ENCODE data around the gene CYP11A1. TPM values are rescaled to one million over a fixed set of nuclear protein-coding genes. Genes with fewer than 3 reads are reported as not detected.

CYP11A1 gene
- total and polyA plus RNA-seq, 10 of the 15 experiments (the other 5 are each of a cell fraction or from before 2014, with no cell fraction given) = 0.11 to 1.2 (median 0.23) TPM; not detected in 5

GRCh38 chr15:74400313-74400860, 32.9 kb upstream of the CYP11A1 start:
- ChIA-PET POLR2A (interaction anchor here (1.4 to 15.4 kb wide), 4 partner anchors 17 to 61 kb away, joined by 3 to 325 read pairs (median 160); partner anchors contain the start of genes SEMA7A and UBL7), RAD21 (ENCODE audit: unreplicated experiment) (interaction anchor here (1.2 to 20.3 kb wide), 6 partner anchors 12 to 377 kb away, joined by 4 to 496 read pairs (median 13); partner anchors contain the start of gene SEMA7A)
- H3K27me3 ChIP-seq (replicated peaks in 1 of 2; ENCODE audit: control insufficient read depth in 2 of 2, insufficient read depth in 2 of 2, low read length in 1 of 2) = no peaks in the 10 kb centered on the region

More at GRCh38 chr15:74400313-74400860, 32.9 kb upstream of the CYP11A1 start:
- Histone ChIP-seq H3K4me3 (peak overlapping the region; percentile 59), H3K9ac (ENCODE audit: control insufficient read depth, insufficient read depth, low read length) (peak overlapping the region; percentile 85), H3K79me2 (ENCODE audit: control insufficient read depth, insufficient read depth, low read length) (peaks cover 62% of the 10 kb centered on the region), H3K4me2 (ENCODE audit: control insufficient read depth, insufficient read depth) (peak overlapping the region; percentile 100), H2AFZ (ENCODE audit: control insufficient read depth, low read depth, low read length) (no peak overlapping the region), H3K9me3 (replicated peaks; ENCODE audit: control insufficient read depth, insufficient read depth, low read length) (no peaks in the 10 kb centered on the region), H3K27ac (ENCODE audit: control insufficient read depth, insufficient read depth) (peak overlapping the region; percentile 100), H3K4me1 (ENCODE audit: control insufficient read depth, insufficient read depth, low read length) (peaks cover 90% of the 10 kb centered on the region), H4K20me1 (ENCODE audit: control insufficient read depth, insufficient read depth) (no peaks in the 10 kb centered on the region), H3K36me3 (ENCODE audit: control insufficient read depth in 2 of 2, insufficient read depth in 2 of 2, low read length in 1 of 2) (no peaks in the 10 kb centered on the region)
- ChIA-PET SMC1A (ENCODE audit: uncharacterized antibody, unreplicated experiment) (interaction anchor here (1.2 to 12.5 kb wide), 8 partner anchors 11 to 386 kb away, joined by 5 to 336 read pairs (median 8); partner anchors contain the start of gene SEMA7A), CTCF (interaction anchor here (0.9 to 15.7 kb wide), 5 partner anchors 17 to 34 kb away, joined by 3 to 226 read pairs (median 6); no protein-coding TSS in a partner anchor)
- FAIRE-seq (no peak), ATAC-seq (no peak), DNase-seq (ENCODE audit: low read depth, low spot score) (no peak)
- no TSS peak for BruUV-seq (replicated peaks)
- 1% methylated on average over 10 of the region's 10 CpGs for whole genome bisulfite sequencing (ENCODE audit: insufficient coverage, insufficient replicate concordance, low lambda C conversion rate, missing lambda C conversion rate)
- intact Hi-C loops (cut with micrococcal nuclease; ENCODE audit: unreplicated experiment) (no loop called here), in situ Hi-C loops (cut with MboI) (no loop called here)
- no peak for TF ChIP-seq ZNF217 (IDR thresholded peaks at IDR 0.05)
- no peak for TF ChIP-seq RAD51 (IDR thresholded peaks at IDR 0.05)
- peak; percentile 35; the same call in 1 of the 2 replicates for TF ChIP-seq SMAD5 (IDR thresholded peaks at IDR 0.05; ENCODE audit: low read depth)
- peak; percentile 16 for TF ChIP-seq SMAD1 (IDR thresholded peaks at IDR 0.05; ENCODE audit: low read depth, partially characterized antibody)
- TF ChIP-seq LARP7 (IDR thresholded peaks at IDR 0.05) = 0 out of 2 replicates have a peak, but pooled peaks have one; percentile 28
- no peak for TF ChIP-seq ZBTB11 (CRISPR knock-in tag; IDR thresholded peaks at IDR 0.05)
- peak; percentile 93 for TF ChIP-seq MLLT1 (IDR thresholded peaks at IDR 0.05)
